Measurements from ENCODE around the gene TMEM184B. TPM values are rescaled to one million over a fixed set of nuclear protein-coding genes. Genes with fewer than 3 reads are reported as not detected.

TMEM184B gene
- total and polyA plus RNA-seq, 4 donors = 7.5 to 12.6 (median 9.9) TPM

- peaks cover 6 to 18% (median 11%) of the 10 kb centered on the region in 4 donors for H3K4me1 ChIP-seq (ENCODE audit: control insufficient read depth in 4 of 4, insufficient read depth in 4 of 4, low read length in 3 of 4)
- H3K4me3 ChIP-seq (ENCODE audit: low read depth in 1 of 3, low read length in 3 of 3) = no peak overlapping the region
- 94% methylated on average over 7 of the region's 7 CpGs for WGBS
- TF ChIP-seq, protein P1, sequence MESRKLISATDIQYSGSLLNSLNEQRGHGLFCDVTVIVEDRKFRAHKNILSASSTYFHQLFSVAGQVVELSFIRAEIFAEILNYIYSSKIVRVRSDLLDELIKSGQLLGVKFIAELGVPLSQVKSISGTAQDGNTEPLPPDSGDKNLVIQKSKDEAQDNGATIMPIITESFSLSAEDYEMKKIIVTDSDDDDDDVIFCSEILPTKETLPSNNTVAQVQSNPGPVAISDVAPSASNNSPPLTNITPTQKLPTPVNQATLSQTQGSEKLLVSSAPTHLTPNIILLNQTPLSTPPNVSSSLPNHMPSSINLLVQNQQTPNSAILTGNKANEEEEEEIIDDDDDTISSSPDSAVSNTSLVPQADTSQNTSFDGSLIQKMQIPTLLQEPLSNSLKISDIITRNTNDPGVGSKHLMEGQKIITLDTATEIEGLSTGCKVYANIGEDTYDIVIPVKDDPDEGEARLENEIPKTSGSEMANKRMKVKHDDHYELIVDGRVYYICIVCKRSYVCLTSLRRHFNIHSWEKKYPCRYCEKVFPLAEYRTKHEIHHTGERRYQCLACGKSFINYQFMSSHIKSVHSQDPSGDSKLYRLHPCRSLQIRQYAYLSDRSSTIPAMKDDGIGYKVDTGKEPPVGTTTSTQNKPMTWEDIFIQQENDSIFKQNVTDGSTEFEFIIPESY (IDR thresholded peaks at IDR 0.05) = no peak
- no peak for TF ChIP-seq FOXA1 (IDR thresholded peaks at IDR 0.05)
- TF ChIP-seq JUND (IDR thresholded peaks at IDR 0.05) = no peak
- no peak for TF ChIP-seq EGR1 (IDR thresholded peaks at IDR 0.05; ENCODE audit: low read depth in 2 of 2)
- TF ChIP-seq NR2F2 (IDR thresholded peaks at IDR 0.05) = no peak
- no peak overlapping the region for H3K9ac ChIP-seq (ENCODE audit: low read depth in 1 of 2, low read length in 2 of 2)
- peak overlapping the region in 1 of 2 donors; percentile 69 for H3K27ac ChIP-seq (ENCODE audit: low read depth in 1 of 2, low read length in 2 of 2)
- peaks cover 0 to 3% (median 0%) of the 10 kb centered on the region in 4 donors for H3K36me3 ChIP-seq (ENCODE audit: control insufficient read depth in 4 of 4, insufficient read depth in 3 of 4, low read depth in 1 of 4, low read length in 3 of 4)
- no peak for DNase-seq (ENCODE audit: low spot score)
- H3K27me3 ChIP-seq (ENCODE audit: control insufficient read depth in 4 of 4, insufficient read depth in 4 of 4, low read length in 3 of 4) = no peaks in the 10 kb centered on the region
- H3K9me3 ChIP-seq (ENCODE audit: control insufficient read depth in 4 of 4, low read length in 3 of 4) = no peaks in the 10 kb centered on the region
These were observed 1.7 kb downstream of the TMEM184B start for GRCh38 chr22:38271101-38271500.

DNA sequence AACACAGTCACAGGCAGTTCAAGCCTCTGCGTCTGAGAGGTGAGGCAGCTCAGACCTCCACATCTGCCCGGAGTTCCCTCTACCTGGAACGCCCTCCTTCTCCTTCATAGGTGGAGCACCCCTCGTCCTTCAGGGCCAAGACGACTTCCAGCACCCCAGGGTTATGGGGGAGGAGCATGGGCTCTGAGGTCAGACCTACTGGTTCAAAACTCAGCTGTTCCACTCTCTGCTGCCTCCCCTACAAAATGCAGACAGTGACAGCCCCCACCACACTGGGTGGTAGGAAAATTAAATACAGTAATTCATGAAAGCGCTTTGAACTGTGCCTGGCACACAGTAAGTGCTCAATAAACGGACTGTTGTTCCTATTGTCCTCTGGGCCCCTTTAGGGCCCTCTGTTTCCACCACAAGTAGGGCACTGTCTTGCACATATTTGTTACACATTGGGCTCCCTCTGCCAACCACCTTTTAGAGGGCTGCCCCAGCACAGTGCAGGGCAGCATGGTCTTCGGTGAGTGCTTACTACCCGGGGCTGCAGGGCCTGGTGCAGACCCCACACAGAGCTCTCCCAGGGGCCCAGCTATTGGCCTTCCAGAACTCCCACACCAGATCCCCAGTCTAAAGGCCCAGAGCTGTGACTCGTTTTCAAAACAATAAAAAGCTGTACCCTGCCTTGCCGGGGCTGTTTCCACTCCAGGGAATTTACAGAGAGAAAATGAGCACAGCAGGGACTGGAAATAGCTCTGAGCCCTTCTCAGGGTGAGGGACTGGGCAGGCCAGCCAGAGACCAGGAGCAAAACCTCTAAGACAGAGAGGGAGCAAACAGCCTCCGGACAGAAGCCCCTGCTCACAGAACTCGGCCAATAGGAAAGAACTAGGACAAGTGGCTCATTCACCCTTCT, 2.5 kb downstream of the TMEM184B start:
- Histone ChIP-seq H3K4me3 (ENCODE audit: low read depth in 1 of 3, low read length in 3 of 3) (no peak overlapping the region), H3K4me1 (ENCODE audit: control insufficient read depth in 4 of 4, insufficient read depth in 4 of 4, low read length in 3 of 4) (peaks cover 6 to 18% (median 11%) of the 10 kb centered on the region in 4 donors)
- WGBS = 82% methylated on average over 13 of the region's 13 CpGs

More for the DNA sequence above, 2.5 kb downstream of the TMEM184B start:
- H3K36me3 ChIP-seq (ENCODE audit: control insufficient read depth in 4 of 4, insufficient read depth in 3 of 4, low read depth in 1 of 4, low read length in 3 of 4) = peaks cover 0 to 3% (median 0%) of the 10 kb centered on the region in 4 donors
- no peak overlapping the region for H3K9ac ChIP-seq (ENCODE audit: low read depth in 1 of 2, low read length in 2 of 2)
- DNase-seq (ENCODE audit: low spot score) = no peak
- H3K9me3 ChIP-seq (ENCODE audit: control insufficient read depth in 4 of 4, low read length in 3 of 4) = no peaks in the 10 kb centered on the region
- TF ChIP-seq, protein P2, sequence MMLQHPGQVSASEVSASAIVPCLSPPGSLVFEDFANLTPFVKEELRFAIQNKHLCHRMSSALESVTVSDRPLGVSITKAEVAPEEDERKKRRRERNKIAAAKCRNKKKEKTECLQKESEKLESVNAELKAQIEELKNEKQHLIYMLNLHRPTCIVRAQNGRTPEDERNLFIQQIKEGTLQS (IDR thresholded peaks at IDR 0.05) = no peak
- TF ChIP-seq MAX (IDR thresholded peaks at IDR 0.05) (no peak), RAD21 (IDR thresholded peaks at IDR 0.05) (no peak), YY1 (IDR thresholded peaks at IDR 0.05) (no peak), CTCF (IDR thresholded peaks at IDR 0.05; ENCODE audit: low read depth, low read length, missing input control) (no peak), TAF1 (conservative IDR thresholded peaks at IDR 0.05) (no peak)
- peak overlapping the region in 1 of 2 donors; percentile 69 for H3K27ac ChIP-seq (ENCODE audit: low read depth in 1 of 2, low read length in 2 of 2)
- no peaks in the 10 kb centered on the region for H3K27me3 ChIP-seq (ENCODE audit: control insufficient read depth in 4 of 4, insufficient read depth in 4 of 4, low read length in 3 of 4)

Data from liver (tissue), 9 donors.